Panc1 (cell line): ENCODE results near the gene RABGAP1L. TPM values are rescaled to one million over a fixed set of nuclear protein-coding genes. Genes with fewer than 3 reads are reported as not detected.

Source experiments
- ATAC-seq: fragments of 200-7000 bp; cut with Tn5 transposase; 2 replicates; pipeline ENCODE4 v1.9.1; 2020; ENCODE audit warnings: mild to moderate bottlenecking, moderate library complexity
- BruUV-seq: library from RNA; stranded (reverse); fragments of 400-500 nt; replicated peaks from 2 replicates; lab custom pipeline; 2021; lab: Mats Ljungman, UMichigan
- CTCF ChIA-PET: fragments of 300-600 bp; sonication (Branson Sonifier 250); formaldehyde crosslinking; loops from one replicate; lab custom pipeline; 2022; ENCODE audit warnings: antibody characterized with exemption; lab: Charles Lee
- POLR2A ChIA-PET: fragments of 300-600 bp; sonication (Branson Sonifier 250); formaldehyde crosslinking; loops from one replicate; lab custom pipeline; 2022; ENCODE audit warnings: antibody characterized with exemption; lab: Charles Lee
- DNase-seq: peaks from one replicate; pipeline ENCODE4 v3.0.0-alpha.2; 2010; ENCODE audit warnings: low read depth, low spot score
- H3K27ac ChIP-seq: 2 replicates; pipeline ENCODE4 v1.5.1; 2011; ENCODE audit warnings: mild to moderate bottlenecking, low read length, inconsistent platforms
- H3K27me3 ChIP-seq: fragments of 200-500 bp; sonication (Bioruptor generic); 2 replicates; pipeline ENCODE4 v1.6.0; 2014; ENCODE audit warnings: low read length, inconsistent platforms; ENCODE audit not compliant: control insufficient read depth, insufficient read depth
- H3K36me3 ChIP-seq: fragments of 200-500 bp; sonication (Bioruptor generic); 2 replicates; pipeline ENCODE4 v1.5.1; 2014; ENCODE audit warnings: inconsistent platforms, mild to moderate bottlenecking, low read length, moderate library complexity; ENCODE audit not compliant: control insufficient read depth, insufficient read depth
- H3K4me1 ChIP-seq: 2 replicates; pipeline ENCODE4 v1.5.1; 2011; ENCODE audit warnings: inconsistent platforms, mild to moderate bottlenecking, low read length, moderate library complexity; ENCODE audit not compliant: control insufficient read depth, insufficient read depth
- H3K4me3 ChIP-seq, 2 experiments: 2 replicates each; pipeline ENCODE4 v1.5.1; 2011 to 2012; ENCODE audit warnings: low read depth in 2 of 2, low read length in 2 of 2, mild to moderate bottlenecking in 2 of 2, inconsistent platforms in 1 of 2, moderate library complexity in 1 of 2
- H3K9me3 ChIP-seq: fragments of 200-500 bp; sonication (Bioruptor generic); 2 replicates; pipeline ENCODE4 v1.5.1; 2014; ENCODE audit warnings: low read depth, mild to moderate bottlenecking, inconsistent platforms, low read length, moderate library complexity; ENCODE audit not compliant: control insufficient read depth, insufficient read depth
- CTCF ChIP-seq: fragments of 450-650 bp; IDR thresholded peaks from 2 replicates; pipeline ENCODE4 v1.5.1; 2017; ENCODE audit warnings: mild to moderate bottlenecking
- POLR2AphosphoS5 ChIP-seq: IDR thresholded peaks from 2 replicates; pipeline ENCODE4 v1.6.1; 2012; ENCODE audit warnings: mild to moderate bottlenecking, low read depth, low read length, moderate library complexity
- REST ChIP-seq, 2 experiments: IDR thresholded peaks; 2 replicates each; pipeline ENCODE4 v1.6.1; 2011 to 2012; ENCODE audit warnings: low read depth in 2 of 2, control low read depth in 1 of 2, low read length in 1 of 2, mild to moderate bottlenecking in 1 of 2, moderate library complexity in 1 of 2; ENCODE audit not compliant: insufficient read depth in 1 of 2
- SIN3A ChIP-seq: IDR thresholded peaks from 2 replicates; pipeline ENCODE4 v1.6.1; 2012; ENCODE audit warnings: low read depth, mild to moderate bottlenecking, low read length, moderate library complexity, borderline replicate concordance; ENCODE audit not compliant: insufficient read depth
- TCF7L2 ChIP-seq: IDR thresholded peaks from 2 replicates; pipeline ENCODE4 v1.6.1; 2011; ENCODE audit warnings: mild to moderate bottlenecking, low read depth, low read length, inconsistent platforms
- in situ Hi-C: cut with HindIII; loops from 2 replicates; pipeline ENCODE4 v1.10.0; 2016; ENCODE audit warnings: low sequenced_read_pairs, low pct_unique_long_range_greater_than_20kb
- intact Hi-C: fragments of 100-400 bp; cut with micrococcal nuclease; formaldehyde crosslinking; loops from one replicate; pipeline ENCODE4 v1.10.0; 2022; ENCODE audit not compliant: unreplicated experiment
- total RNA-seq: library from RNA; stranded (reverse); gene quantifications from one replicate; pipeline ENCODE4 v1.2.1, GENCODE V29; 2021; ENCODE audit not compliant: unreplicated experiment

Gene RABGAP1L
- total RNA-seq, 1 experiment from 2014 or later: 37.0 TPM

GRCh38 chr1:174791863-174792262, 632.5 kb downstream of the RABGAP1L start:
- no peak for ATAC-seq
- no peak overlapping the region for H3K4me3 ChIP-seq
- H3K36me3 ChIP-seq: no peaks in the 10 kb centered on the region
- POLR2A ChIA-PET: no interaction called here
- intact Hi-C loops: no loop called here
- BruUV-seq: no TSS peak
- in situ Hi-C loops: no loop called here
- no peak for TF ChIP-seq SIN3A
- TF ChIP-seq CTCF: no peak
- TF ChIP-seq POLR2AphosphoS5: no peak
- no peak for TF ChIP-seq REST (IDR thresholded peaks at IDR 0.05; ENCODE audit: insufficient read depth in 1 of 2, low read depth in 2 of 2, low read length in 1 of 2)
- no peak for TF ChIP-seq TCF7L2
- DNase-seq: no peak
- CTCF ChIA-PET: no interaction called here
- no peak overlapping the region for H3K27ac ChIP-seq
- no peaks in the 10 kb centered on the region for H3K9me3 ChIP-seq
- no peaks in the 10 kb centered on the region for H3K4me1 ChIP-seq
- no peaks in the 10 kb centered on the region for H3K27me3 ChIP-seq

- no peak overlapping the region for H3K27ac ChIP-seq
- in situ Hi-C loops: no loop called here
- TF ChIP-seq CTCF: no peak
- TF ChIP-seq POLR2AphosphoS5: no peak
- TF ChIP-seq SIN3A: no peak
- TF ChIP-seq TCF7L2: no peak
Measured at GRCh38 chr1:174794861-174795260, 635.5 kb downstream of the RABGAP1L start.

More at GRCh38 chr1:174794861-174795260, 635.5 kb downstream of the RABGAP1L start:
- Histone ChIP-seq H3K27me3 (no peaks in the 10 kb centered on the region), H3K4me1 (peaks cover 6% of the 10 kb centered on the region), H3K36me3 (no peaks in the 10 kb centered on the region), H3K9me3 (no peaks in the 10 kb centered on the region), H3K4me3 (no peak overlapping the region)
- no TSS peak for BruUV-seq
- DNase-seq (no peak), ATAC-seq (no peak)
- CTCF ChIA-PET: no interaction called here
- intact Hi-C loops: no loop called here
- POLR2A ChIA-PET: no interaction called here
